HCEC 1CT (cell line): ENCODE results near the gene TUBGCP3.
"Not testable (repeated sequence)": the region's sequence is repeated elsewhere in the genome, so short reads cannot be mapped to it uniquely, and the experiment has no call there.

Experiments used
- DNase-seq: peaks from one replicate; pipeline ENCODE4 v3.0.0-alpha.2; 2017

Gene TUBGCP3

DNA sequence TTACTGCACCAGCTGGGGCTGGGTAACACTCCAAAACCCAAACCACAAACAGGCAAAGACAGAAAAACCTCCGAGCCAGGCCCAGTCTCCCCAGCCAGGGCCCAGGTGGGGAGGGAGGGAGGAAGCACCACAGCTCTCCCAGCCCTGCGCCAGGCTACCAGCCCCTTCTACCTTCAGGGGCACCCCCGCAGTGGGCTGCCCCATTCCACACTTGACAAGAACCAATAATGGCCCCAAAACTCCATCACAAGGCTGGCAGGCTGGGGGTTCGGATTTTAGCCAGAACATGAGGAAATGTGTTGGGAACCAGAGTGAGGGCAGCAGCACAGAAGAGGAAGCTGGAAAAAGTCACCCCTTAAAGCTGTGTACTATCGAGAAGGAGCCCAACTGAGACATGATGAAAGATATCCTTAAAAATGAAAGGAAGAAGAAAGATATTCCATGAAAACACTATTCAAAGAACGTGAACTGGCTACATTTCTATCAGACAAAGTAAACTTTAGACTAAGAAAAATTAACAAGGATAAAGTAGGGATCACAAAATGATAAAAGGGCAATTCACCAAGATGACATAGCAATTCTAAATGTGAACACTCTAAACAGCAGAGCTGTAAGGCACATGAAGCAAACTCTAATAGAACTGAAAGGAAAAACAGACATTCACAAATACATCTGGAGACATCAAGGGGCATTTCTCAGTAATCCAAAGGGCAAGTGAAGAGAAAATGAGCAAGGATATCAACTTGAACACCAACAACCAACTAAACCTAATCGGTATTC is 12.9 kb downstream of the TUBGCP3 start:
- DNase-seq: no peak

DNA sequence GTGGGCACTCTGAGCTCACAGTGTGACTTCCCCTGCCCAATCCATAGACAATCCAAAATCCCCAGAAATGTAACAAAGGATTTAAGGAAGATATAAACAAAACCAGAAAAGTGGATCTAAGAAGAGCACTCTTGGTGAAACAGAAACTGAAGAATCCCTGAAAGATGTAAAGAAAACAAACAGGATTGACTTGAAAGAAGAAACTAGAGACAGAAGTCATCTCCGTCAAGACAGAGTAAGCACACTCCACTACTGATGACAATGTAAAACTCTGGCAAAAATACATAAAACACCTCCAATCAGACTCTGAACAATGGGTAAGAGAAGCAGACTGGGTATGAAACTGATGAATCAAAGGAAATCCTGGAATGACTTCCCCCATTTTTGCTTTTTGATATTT is 13.5 kb downstream of the TUBGCP3 start:
- DNase-seq: no peak

DNA sequence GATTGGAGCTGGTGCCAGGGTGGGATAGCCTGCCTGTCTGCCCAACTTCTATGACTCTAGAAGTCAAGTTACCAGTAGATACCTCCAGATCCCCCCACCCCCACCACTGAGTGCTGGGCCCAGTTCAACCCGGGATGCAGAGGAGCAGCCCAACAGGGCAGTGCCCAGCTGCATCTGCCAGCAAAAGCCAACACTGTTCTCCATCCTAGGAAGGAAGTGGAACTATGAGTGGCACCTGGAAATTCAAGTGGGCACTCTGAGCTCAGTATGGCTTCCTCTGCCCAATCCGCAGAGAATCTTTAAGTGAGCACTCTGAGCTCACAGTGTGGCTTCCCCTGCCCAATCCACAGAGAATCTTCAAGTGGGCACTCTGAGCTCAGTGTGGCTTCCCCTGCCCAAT is 14.2 kb downstream of the TUBGCP3 start:
- DNase-seq: no peak

DNA sequence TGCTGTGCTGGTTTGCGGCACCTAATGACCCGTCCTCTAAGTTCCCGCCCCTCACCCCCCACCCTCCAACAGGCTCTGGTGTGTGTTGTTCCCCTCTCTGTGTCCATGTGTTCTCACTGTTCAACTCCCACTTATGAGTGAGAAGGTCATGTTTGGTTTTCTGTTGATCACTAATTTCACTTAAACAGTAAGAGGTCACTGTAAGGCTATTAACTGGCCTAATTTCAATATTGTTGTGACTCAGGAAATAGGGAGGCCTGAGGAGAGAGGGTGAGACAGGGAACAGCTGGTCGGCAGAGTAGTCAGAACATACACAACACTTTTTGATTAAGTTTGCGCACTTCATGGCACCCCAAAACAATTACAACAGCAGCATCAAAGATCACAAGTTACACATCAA is 15.6 kb downstream of the TUBGCP3 start:
- DNase-seq: no peak

DNA sequence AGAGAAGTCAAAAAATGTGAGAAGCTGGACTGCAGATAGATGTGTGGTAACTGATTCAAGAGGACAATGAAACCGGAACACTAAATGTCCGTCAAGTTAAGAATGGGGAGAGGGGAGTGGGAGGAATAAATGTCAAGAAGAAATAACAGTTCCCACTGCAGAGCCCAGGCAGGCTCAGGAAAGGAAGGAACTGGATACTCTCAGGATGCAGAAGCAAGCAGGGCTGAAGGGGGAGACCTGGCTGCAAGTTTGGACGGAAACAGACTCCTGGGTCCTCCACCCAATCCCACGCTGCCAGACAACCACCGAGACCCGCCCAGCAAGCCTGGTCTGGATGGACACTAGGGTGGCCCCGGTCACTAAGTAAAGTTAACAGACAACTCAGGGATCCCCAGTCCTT is 18.1 kb downstream of the TUBGCP3 start:
- no peak for DNase-seq

DNA sequence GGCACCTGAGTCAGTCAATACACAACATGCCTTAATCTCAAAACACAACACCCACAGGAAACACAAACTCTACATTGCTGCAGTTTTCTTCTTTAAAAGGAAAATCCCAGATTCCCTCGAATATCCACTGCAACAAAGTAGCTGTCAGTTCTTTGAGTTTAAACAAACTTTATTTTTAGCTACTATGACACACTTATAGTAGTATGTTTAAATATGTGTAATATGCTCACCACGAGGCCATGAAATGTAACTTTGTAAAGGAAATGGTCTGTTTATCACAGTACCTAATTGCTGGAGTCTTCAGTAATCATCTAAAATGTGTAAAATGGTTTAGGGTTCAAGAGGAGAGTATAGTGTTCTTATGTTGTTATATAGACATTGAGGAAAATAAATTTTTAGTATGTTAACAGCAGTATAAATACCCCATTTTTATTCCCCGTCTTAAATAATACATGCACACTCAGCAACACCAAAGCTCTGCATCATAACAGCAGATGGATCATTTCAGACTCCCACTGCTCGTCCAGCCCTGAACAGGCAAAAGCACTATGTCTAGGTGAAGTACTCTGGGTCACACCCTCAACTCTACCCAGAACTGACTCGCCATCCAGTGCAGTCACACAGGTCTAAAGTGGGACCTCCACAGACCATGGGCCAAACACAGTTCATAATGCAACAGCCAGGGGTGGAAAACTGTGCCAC is 20.6 kb downstream of the TUBGCP3 start:
- peak; percentile 42 for DNase-seq

DNA sequence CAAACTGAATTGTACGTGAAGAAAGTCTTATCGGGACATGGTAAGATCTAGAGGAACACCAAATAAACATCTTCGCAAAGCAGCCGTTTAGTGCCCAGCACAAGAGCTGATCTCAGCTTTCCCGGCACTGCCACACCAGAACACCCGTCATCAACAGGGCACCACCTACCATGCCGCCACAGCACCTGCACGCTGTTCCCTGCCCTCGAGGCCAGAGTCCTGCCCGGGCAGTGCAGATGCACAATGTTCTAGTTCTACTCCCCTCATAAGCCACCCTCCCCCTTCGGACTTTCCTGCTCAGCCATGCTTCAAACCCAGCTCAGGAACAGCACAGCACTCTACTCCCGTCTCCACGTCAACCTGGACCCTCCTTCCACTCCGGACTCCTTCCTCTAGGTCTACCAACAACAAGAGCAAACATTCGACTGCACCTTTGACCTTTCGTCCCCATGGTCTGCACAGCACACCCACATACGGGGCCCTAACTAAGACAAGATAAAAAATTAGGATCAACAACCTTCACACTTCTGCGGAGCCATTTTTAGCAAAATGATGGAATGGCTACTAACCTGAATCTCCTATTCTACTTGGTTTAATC is 25.1 kb downstream of the TUBGCP3 start:
- no peak for DNase-seq

DNA sequence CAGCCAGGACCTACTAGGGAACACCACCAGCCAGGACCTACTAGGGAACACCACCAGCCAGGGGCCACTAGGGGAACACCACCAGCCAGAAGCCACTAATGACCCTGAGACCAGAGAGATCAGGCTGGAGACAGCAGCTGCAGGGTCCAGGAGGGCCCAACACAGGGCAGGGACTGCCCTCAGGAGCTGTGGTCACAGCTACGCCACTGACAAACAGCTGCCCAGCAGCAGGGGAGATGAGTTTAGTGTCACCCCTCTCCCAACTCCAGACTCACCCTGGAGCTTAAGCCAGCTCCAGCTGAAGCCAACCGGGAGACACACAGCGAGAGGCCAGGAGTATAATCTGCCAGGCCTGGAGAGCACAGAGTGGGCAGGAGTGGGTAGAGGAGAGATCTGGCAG is 25.7 kb downstream of the TUBGCP3 start:
- no peak for DNase-seq

DNA sequence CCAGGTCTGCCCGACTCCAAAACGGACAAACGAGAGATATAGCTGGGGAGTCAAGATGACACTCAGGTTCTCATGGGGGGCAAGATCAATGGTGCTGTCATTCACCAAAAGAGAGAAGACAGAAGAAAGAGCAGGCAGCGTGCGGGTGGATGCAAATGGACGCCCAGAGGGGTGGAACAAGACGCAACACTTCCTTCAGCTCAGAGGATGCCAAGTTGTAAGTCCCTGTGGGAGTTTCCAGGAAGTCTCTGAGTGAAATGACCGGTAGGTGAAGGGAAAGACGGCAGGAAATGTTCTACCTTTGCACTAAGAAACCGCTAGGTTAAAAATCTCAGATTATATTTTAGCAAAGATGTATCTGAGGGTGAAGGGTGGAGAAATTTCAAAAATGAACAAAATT is 26.5 kb downstream of the TUBGCP3 start:
- DNase-seq: no peak

DNA sequence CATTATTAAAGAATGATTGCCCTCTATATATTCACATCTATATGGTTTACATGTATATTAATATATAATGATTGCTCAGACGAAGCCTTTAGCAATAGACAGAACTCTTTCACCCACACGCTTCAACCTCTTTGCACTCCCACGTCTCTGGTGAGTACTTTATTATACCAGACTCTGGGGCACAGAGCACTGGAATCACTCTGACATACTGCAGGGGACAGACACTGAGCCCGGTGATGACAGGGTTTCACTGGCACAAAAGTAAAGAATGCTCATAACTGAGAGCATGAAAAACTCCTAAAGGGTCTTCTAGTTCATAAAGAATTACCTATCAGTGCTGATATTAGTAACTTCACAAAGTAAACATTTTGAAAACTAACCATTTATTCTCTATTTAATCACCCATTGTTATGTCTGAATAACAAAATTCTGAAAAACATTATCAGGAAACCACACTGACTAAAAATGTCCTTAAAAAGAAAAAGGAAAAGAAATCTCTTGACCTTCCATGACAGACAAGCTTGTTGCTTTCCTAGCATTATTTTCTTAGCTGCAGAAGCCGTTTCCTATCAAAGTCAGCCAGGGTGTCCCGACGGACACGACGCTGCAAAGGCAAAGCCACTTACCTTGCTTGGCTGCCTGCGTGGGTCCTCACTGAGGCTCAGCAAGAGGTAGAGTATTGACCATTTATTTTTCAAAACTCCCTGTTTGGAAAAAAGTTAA is 29.1 kb downstream of the TUBGCP3 start:
- no peak for DNase-seq

DNA sequence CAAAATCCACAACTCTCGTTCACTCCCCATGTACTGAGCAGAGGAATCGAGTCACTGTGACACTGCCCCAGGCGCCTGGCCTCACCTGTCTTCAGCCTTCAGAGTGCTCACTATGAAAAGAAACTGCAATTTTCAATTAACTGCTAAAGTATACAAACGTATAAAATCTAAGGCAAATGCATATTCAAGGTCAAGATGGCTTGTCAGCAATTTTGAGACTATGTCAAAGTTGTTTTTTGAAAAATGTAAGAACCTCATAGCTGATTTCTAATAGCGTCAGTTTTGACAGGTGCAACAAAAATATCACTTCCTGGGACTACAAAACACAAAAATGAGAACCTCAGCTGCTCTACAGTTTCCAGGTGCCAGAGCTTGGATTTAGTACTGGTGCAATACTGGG is 31.4 kb downstream of the TUBGCP3 start:
- no peak for DNase-seq

DNA sequence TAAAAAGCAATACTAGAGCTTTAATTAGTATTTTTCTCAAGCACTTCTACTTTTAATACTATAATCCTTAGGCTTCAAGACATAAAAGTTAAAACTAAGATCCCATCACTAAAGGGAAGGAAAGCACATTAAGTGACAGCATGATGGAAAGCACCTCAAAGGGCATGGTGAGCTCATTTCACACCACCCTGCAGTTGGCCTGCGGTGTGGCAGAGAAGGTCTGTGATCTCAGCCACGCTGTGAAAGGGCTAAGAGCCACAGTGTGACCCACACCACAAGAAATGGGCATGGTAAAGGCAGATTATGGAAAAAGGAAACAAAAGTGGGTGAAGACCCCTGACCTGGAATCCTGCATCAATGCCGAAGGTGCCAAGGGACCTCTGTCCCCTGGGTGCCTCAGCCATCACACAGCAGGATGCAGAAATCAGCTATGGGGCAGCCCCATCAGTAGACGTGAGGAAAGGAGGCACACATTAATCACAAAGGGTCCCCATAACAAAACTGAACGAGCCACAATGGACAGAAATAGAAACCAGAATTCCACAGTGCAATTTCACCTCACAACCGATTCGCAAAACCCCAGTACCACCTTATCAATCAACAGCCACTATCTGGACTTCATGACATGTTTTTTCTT is 33.6 kb downstream of the TUBGCP3 start:
- no peak for DNase-seq

DNA sequence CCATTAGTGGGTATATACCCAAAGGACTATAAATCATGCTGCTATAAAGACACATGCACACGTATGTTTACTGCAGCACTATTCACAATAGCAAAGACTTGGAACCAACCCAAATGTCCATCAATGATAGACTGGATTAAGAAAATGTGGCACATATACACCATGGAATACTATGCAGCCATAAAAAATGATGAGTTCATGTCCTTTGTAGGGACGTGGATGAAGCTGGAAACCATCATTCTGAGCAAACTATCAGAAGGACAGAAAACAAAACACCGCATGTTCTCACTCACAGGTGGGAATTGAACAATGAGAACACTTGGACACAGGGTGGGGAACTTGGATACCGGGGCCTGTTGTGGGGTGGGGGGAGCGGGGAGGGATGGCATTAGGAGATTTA is 39.0 kb downstream of the TUBGCP3 start:
- DNase-seq: not testable (repeated sequence)

DNA sequence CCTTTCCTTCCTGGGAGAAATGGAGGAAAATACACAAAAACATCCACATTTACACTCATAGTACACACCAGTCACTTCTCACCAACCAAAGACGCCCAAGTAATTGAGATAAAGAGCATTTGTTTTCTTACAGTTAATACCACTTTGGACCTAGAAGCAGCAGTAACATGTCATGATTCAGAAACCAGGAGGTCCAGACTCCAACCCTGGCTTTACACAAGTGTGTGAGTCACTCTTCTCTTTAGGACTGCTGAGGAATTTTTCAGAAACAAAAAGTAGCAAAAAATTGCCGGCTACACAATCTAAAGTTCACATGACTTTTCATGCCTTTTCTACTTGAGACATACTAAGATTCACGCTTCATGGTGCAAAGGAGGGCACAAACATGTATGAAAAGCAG is 42.1 kb downstream of the TUBGCP3 start:
- peak; percentile 82 for DNase-seq

DNA sequence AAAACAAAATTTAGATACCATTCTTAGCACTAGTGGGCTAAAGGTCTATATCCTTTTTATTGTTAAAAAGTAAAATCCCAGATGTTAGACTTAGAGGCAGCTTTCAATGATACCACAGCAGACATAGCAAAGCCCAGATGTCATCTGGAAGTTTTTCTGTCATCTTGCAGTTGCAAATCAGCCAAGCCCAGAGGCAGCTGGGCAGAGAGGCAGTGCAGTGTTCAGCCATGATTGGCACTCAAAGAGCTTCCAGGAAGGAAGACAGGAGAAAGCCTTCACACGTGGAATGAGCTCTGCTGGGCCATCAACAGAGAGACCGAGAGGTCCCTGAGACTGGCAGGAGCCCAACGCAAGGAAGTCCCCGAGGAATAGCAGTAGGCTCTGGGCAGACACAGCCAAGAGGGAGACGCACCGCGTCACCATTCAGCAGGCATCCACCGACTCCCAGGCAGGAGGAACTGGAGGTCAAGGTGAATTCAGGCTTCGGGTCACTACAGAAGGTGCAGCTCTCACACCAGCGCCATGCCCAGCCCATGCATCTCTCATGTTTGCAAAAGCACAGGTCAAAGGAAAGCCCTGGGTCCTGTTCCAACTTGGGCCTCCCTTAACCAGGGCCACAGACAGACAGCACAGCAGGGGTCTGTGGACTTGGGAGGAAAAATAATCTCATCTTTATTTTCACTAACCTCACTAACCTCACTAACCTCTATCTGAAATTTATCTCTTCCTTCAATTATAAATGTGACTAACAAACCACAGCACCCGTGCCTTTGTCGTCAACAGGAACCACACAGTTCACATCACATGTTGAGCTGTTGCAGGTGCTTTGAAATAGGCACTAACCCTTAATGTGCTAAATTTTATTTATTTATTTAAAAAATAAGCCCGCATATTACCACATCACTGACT is 54.9 kb downstream of the TUBGCP3 start:
- no peak for DNase-seq

DNA sequence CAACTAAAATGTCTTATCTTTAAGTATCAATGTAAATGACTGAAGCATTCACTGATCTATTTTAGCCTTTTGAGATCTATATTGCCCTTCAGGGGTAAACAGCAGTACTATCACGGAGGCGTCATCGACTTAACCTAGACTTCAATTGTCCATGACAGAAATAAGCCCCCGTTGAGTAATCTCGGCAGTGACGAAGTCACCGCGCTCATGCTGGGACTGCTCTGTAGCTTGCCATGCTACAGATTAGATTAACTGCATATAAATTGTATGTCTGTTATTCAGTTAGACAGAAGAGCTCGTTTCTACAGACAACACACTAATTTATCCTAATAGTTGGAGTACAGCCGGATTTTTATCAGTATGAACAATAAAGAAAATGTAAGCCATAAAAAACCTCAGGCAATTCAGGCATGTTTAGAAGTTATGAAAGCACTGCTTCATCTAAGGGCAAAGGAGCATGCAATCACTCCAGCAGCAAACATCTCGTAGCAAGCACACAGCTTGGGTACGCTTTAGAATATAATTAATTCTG is 56.6 kb downstream of the TUBGCP3 start:
- no peak for DNase-seq

DNA sequence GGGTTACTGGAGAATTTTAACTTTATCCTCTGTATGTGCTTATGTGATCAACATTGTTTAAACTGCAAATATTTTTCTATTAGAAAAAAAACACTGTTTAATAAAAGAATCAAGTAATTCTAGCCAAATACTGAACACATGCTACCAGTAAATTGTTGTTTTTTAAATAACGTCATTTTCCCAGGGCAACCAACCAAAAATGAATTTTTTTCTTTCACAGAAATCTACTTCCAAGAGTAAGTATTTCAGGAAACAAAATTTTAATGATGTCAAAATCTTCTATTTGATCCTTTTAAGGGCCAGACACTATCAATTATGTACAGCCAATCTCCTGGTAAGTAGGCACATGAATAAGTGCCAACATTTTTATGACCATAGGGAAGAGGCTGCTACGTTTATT is 57.1 kb downstream of the TUBGCP3 start:
- DNase-seq: no peak

DNA sequence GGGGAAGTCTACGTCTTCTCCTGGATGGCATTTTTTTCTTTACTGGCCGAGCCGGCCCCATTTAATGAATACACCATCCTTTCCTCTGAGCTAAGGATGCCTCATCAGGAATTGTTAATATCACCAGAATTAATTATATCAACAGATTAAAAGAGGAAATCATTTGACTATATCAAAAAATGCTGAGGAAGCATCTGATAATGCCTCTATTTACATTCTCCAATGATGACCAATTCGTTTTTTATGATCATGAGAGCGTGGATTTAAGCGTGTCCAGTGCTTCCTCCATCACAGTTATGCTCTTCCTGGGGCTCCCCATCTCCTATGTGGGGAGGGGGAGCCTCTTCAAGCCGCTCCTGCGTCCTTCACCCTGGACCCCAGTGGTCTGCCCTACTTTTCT is 58.7 kb downstream of the TUBGCP3 start:
- DNase-seq: no peak

DNA sequence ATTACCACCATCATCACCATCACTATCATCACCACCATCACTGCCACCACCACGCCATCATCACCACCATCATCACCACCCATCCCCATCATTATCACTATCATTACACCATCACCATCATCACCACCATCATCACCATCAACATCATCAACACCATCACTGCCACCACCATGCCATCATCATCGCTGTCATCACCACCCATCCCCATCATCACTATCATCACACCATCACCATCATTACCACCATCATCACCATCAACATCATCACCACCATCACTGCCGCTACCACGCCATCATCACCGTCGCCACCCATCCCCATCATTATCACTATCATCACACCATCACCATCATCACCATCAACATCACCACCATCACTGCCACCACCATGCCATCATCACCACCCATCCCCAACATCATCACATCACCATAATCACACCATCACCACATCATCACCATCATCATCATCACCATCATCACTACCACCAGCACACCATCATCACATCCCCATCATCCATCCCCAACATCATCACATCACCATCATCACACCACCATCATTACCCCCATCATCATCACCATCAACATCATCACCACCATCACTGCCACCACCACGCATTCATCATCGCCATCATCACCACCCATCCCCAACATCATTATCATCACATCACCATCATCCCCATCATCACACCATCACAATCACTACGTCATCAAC is 61.7 kb downstream of the TUBGCP3 start:
- no peak for DNase-seq

DNA sequence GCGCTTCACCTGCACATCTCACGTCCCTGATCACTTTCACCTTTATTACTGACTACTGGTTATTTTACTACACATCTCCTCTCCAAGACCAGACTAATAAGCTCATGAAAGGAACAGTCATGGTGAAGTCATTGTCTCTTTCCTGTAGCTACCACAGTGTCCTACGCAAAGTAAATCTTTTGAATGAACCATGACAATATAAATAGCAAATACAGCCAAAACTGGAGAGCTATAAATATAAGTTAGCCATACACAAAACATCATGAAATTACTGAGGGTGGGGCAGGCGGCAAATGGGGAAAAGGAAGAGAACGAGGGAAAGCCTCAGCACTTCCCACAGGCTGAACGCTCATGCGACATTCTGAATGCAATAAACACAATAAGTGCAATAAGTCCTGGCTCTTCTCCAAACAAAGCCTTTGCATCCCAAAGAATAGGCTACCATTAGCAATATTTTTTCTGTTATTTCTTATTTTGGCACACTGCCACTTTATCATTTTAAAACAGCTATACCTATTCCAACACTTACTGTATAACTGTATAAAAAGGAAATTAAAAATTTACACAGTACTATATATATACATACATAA is 62.5 kb downstream of the TUBGCP3 start:
- no peak for DNase-seq

DNA sequence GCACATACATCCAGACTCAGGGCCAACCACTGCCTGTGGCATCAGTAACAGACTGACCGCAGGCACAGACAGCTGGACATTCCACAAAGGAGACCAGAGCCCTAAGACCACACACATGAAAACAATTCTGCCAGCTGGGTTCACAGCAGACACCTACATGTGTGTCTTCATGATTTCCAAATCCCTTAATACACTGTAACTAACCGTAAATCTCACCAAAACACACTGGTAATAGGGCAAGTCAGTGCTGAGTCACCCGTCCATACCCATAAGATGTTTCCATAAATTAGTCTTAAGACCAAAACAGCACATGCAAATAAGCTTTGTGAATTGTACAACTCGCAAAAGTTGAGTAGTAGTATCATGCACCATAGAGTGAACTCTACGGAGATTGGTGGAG is 65.4 kb downstream of the TUBGCP3 start:
- peak; percentile 87 for DNase-seq
